HL-60 (cell line): ENCODE results near the gene SRMS.

Source experiments
- DNase-seq, 2 experiments: peaks; one replicate each; pipeline ENCODE4 v3.0.0-alpha.2; 2010 to 2020; ENCODE audit warnings: low read depth in 1 of 2, low spot score in 1 of 2
- H3K27ac ChIP-seq: fragments of 250-450 bp; sonication (Bioruptor Pico); replicated peaks from 2 replicates; pipeline ENCODE4 v1.5.1; 2020; ENCODE audit warnings: mild to moderate bottlenecking, moderate library complexity
- H3K27me3 ChIP-seq: fragments of 250-450 bp; sonication (Bioruptor Pico); 2 replicates; pipeline ENCODE4 v1.5.1; 2021; ENCODE audit warnings: mild to moderate bottlenecking, moderate library complexity; ENCODE audit not compliant: insufficient read depth, poor library complexity, severe bottlenecking
- H3K4me3 ChIP-seq: replicated peaks from 2 replicates; pipeline ENCODE4 v1.5.1; 2011; ENCODE audit warnings: mild to moderate bottlenecking, control low read depth, low read length; ENCODE audit not compliant: insufficient read depth
- GABPA ChIP-seq: IDR thresholded peaks from 2 replicates; pipeline ENCODE4 v1.6.1; 2012; ENCODE audit warnings: low read depth
- POLR2AphosphoS5 ChIP-seq: IDR thresholded peaks from 2 replicates; pipeline ENCODE4 v1.6.1; 2012; ENCODE audit warnings: low read depth
- SPI1 ChIP-seq: IDR thresholded peaks from 2 replicates; pipeline ENCODE4 v1.6.1; 2012; ENCODE audit warnings: low read depth, mild to moderate bottlenecking, borderline replicate concordance
- TF ChIP-seq, protein P1 (sequence below): IDR thresholded peaks from one replicate; pipeline ENCODE4 v1.5.1; 2011; ENCODE audit warnings: low read length, control low read depth, inconsistent platforms; ENCODE audit not compliant: insufficient read depth
- TF ChIP-seq, protein P2 (sequence below): IDR thresholded peaks from 2 replicates; pipeline ENCODE4 v1.6.1; 2012; ENCODE audit warnings: low read depth; ENCODE audit not compliant: insufficient replicate concordance

Gene SRMS

DNA sequence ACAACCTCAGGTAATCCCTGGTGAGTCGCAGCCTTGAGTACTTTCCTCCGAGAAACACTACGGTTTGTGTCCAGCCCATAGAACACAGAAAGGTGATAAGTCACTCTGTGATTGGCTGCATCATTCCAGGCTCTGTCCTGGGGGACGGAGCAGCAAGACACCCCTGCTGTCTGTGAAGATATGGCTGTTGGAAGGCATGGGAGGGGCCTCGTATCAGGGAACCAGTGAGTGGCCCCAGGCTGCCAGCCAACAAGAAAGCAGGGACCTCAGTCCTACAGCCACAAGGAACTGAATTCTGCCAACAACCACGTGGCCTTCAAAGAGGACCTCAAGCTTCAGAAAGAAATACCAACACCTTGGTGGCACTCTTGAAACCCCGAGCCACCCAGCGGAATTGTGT, 42.3 kb downstream of the SRMS start:
- DNase-seq: no peak
- Histone ChIP-seq H3K27ac (no peak overlapping the region), H3K4me3 (no peak overlapping the region), H3K27me3 (no peaks in the 10 kb centered on the region)
- TF ChIP-seq POLR2AphosphoS5: no peak
- TF ChIP-seq GABPA: no peak
- TF ChIP-seq, protein P1, sequence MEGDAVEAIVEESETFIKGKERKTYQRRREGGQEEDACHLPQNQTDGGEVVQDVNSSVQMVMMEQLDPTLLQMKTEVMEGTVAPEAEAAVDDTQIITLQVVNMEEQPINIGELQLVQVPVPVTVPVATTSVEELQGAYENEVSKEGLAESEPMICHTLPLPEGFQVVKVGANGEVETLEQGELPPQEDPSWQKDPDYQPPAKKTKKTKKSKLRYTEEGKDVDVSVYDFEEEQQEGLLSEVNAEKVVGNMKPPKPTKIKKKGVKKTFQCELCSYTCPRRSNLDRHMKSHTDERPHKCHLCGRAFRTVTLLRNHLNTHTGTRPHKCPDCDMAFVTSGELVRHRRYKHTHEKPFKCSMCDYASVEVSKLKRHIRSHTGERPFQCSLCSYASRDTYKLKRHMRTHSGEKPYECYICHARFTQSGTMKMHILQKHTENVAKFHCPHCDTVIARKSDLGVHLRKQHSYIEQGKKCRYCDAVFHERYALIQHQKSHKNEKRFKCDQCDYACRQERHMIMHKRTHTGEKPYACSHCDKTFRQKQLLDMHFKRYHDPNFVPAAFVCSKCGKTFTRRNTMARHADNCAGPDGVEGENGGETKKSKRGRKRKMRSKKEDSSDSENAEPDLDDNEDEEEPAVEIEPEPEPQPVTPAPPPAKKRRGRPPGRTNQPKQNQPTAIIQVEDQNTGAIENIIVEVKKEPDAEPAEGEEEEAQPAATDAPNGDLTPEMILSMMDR: no peak
- no peak for TF ChIP-seq SPI1
- TF ChIP-seq, protein P2, sequence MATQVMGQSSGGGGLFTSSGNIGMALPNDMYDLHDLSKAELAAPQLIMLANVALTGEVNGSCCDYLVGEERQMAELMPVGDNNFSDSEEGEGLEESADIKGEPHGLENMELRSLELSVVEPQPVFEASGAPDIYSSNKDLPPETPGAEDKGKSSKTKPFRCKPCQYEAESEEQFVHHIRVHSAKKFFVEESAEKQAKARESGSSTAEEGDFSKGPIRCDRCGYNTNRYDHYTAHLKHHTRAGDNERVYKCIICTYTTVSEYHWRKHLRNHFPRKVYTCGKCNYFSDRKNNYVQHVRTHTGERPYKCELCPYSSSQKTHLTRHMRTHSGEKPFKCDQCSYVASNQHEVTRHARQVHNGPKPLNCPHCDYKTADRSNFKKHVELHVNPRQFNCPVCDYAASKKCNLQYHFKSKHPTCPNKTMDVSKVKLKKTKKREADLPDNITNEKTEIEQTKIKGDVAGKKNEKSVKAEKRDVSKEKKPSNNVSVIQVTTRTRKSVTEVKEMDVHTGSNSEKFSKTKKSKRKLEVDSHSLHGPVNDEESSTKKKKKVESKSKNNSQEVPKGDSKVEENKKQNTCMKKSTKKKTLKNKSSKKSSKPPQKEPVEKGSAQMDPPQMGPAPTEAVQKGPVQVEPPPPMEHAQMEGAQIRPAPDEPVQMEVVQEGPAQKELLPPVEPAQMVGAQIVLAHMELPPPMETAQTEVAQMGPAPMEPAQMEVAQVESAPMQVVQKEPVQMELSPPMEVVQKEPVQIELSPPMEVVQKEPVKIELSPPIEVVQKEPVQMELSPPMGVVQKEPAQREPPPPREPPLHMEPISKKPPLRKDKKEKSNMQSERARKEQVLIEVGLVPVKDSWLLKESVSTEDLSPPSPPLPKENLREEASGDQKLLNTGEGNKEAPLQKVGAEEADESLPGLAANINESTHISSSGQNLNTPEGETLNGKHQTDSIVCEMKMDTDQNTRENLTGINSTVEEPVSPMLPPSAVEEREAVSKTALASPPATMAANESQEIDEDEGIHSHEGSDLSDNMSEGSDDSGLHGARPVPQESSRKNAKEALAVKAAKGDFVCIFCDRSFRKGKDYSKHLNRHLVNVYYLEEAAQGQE: no peak

DNA sequence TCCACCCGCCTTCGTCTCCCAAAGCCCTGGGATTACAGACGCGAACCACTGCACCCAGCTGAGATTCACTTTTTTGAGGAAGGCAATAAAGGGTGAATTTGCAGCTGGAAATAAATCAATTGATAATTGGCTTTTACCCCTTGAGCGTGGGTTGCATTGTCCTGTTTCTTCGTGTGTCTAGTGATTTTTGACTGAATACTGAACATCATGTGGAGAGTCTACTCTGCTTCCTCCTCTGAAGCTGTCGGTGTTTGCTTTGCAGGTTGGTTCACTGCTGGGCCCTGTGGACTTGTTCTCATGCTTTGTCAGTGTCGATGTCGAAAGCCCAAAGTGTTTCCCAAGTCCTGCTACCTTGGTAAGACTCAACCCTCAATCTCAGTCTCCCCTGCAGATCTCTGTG, 42.9 kb downstream of the SRMS start:
- Histone ChIP-seq H3K27ac (no peak overlapping the region), H3K27me3 (peaks cover 4% of the 10 kb centered on the region), H3K4me3 (no peak overlapping the region)
- DNase-seq: no peak
- TF ChIP-seq, protein P2: no peak
- TF ChIP-seq POLR2AphosphoS5 (no peak), SPI1 (no peak)
- TF ChIP-seq, protein P1: no peak

- Histone ChIP-seq H3K4me3 (no peak overlapping the region), H3K27ac (no peak overlapping the region), H3K27me3 (peaks cover 9% of the 10 kb centered on the region)
- no peak for TF ChIP-seq POLR2AphosphoS5
- TF ChIP-seq, protein P2: no peak
- no peak for TF ChIP-seq GABPA
- TF ChIP-seq SPI1: no peak
- TF ChIP-seq, protein P1: no peak
- DNase-seq: no peak
These were observed 44.0 kb downstream of the SRMS start for GRCh38 chr20:63503524-63503923.
